Measurements from ENCODE around the gene ST6GALNAC4. TPM values are rescaled to one million over a fixed set of nuclear protein-coding genes. Genes with fewer than 3 reads are reported as not detected.

ST6GALNAC4 gene
- total RNA-seq, 1 donor from 2014 or later = 5.5 TPM

DNA sequence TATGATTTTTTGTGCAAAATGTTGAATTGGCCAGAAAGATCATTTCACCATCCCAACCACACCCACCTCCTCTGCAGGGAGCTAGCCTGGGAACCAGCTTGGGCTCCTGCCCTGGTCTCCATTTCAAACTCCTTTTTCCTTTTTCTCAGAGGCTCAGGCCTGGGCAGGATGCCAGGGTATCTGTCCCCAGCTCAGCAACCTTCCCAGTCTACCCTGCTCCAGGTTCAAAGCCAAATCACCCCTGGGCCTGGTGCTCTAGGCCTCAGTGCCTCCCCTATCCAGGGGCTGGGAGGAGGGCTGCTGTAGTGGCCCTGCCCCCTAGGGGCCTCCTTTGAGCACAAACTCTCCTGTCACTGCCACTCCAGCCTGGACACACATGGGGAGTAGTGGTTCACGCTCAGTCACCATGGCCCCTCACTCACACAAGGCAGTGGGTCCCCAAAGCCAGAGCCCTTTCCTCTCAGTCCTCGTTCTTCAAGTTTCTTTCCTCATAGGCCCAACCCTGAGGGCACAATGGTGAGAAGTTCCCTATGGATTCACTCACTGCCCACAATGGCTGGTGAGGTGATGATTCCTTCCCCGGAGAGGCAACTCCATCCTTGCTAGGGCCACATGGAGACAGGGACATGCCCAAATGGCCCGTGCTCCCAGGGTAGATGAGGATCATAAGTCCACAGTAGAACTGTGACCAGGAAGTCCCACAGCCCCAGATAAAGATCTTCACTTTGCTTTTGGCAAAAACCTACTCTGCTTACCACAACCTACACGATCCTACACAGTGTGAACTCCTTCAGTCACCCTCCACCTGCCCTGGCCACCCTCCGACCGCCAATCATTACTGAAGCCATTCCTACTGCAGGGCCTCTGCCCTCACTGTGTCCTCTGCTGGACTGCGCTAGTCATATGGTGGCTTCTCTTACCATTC lies 1.6 kb upstream of the ST6GALNAC4 start:
- DNase-seq (ENCODE audit: low spot score) = peak; percentile 53
- TF ChIP-seq EZH2 (IDR thresholded peaks at IDR 0.05) = no peak
- TF ChIP-seq, protein P1, sequence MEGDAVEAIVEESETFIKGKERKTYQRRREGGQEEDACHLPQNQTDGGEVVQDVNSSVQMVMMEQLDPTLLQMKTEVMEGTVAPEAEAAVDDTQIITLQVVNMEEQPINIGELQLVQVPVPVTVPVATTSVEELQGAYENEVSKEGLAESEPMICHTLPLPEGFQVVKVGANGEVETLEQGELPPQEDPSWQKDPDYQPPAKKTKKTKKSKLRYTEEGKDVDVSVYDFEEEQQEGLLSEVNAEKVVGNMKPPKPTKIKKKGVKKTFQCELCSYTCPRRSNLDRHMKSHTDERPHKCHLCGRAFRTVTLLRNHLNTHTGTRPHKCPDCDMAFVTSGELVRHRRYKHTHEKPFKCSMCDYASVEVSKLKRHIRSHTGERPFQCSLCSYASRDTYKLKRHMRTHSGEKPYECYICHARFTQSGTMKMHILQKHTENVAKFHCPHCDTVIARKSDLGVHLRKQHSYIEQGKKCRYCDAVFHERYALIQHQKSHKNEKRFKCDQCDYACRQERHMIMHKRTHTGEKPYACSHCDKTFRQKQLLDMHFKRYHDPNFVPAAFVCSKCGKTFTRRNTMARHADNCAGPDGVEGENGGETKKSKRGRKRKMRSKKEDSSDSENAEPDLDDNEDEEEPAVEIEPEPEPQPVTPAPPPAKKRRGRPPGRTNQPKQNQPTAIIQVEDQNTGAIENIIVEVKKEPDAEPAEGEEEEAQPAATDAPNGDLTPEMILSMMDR (IDR thresholded peaks at IDR 0.05) = peak; percentile 45
- TF ChIP-seq EZH2phosphoT487 (IDR thresholded peaks at IDR 0.05) = no peak
- H3K27ac Mint-ChIP-seq = peak overlapping the region; percentile 26

DNA sequence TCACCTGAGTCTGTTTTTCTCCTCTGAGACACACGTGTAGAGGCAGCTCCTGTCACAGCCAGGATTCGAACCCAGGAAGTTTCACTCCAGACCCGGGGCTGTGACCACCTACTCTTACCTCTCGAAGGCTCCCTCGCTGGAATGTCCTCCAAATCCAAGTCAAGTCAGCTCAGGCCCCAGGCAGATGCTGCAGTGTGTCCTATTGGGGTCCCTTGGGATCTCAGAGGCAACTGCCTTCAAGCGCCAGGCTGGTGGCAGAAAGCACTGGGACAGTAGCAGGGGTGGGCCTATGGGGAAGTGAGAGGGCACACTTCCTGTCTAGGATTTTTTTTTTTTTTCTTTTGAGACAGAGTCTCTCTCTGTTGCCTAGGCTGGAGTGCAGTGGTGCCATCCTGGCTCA lies 762 bp upstream of the ST6GALNAC4 start:
- Histone ChIP-seq H4K20me1 (ENCODE audit: low read depth) (no peaks in the 10 kb centered on the region), H2AFZ (replicated peaks) (no peak overlapping the region), H3K4me3 (no peak overlapping the region), H3K79me2 (ENCODE audit: low read depth) (no peaks in the 10 kb centered on the region), H3K36me3 (no peaks in the 10 kb centered on the region), H3K4me1 (no peaks in the 10 kb centered on the region), H3K27ac (no peak overlapping the region), H3K4me2 (no peak overlapping the region), H3K9me3 (ENCODE audit: low read depth) (no peaks in the 10 kb centered on the region), H3K9ac (no peak overlapping the region), H3F3A (ENCODE audit: low read depth) (peaks cover 10% of the 10 kb centered on the region), H3K27me3 (peaks cover 37% of the 10 kb centered on the region)
- peak overlapping the region; percentile 46 for H3K4me3 Mint-ChIP-seq
- H3K27ac Mint-ChIP-seq = no peak overlapping the region
- H3K36me3 Mint-ChIP-seq = no peaks in the 10 kb centered on the region
- H3K27me3 Mint-ChIP-seq (ENCODE audit: insufficient read depth, low read depth) = peaks cover 11% of the 10 kb centered on the region
- no peak for TF ChIP-seq EZH2 (IDR thresholded peaks at IDR 0.05)
- TF ChIP-seq EZH2phosphoT487 (IDR thresholded peaks at IDR 0.05) = no peak
- TF ChIP-seq, protein P1 (IDR thresholded peaks at IDR 0.05) = no peak
- H3K9me3 Mint-ChIP-seq = no peaks in the 10 kb centered on the region
- peaks cover 28% of the 10 kb centered on the region for H3K4me1 Mint-ChIP-seq
- DNase-seq (ENCODE audit: low spot score) = no peak

More for the DNA sequence above, 1.6 kb upstream of the ST6GALNAC4 start:
- Mint-ChIP-seq H3K36me3 (no peaks in the 10 kb centered on the region), H3K4me1 (peaks cover 24% of the 10 kb centered on the region), H3K4me3 (peak overlapping the region; percentile 46), H3K9me3 (no peaks in the 10 kb centered on the region), H3K27me3 (ENCODE audit: insufficient read depth, low read depth) (peaks cover 13% of the 10 kb centered on the region)
- Histone ChIP-seq H3K36me3 (no peaks in the 10 kb centered on the region), H4K20me1 (ENCODE audit: low read depth) (no peaks in the 10 kb centered on the region), H3K27ac (no peak overlapping the region), H3K4me2 (no peak overlapping the region), H3K4me3 (no peak overlapping the region), H3K9ac (no peak overlapping the region), H3K9me3 (ENCODE audit: low read depth) (no peaks in the 10 kb centered on the region), H2AFZ (replicated peaks) (no peak overlapping the region), H3F3A (ENCODE audit: low read depth) (peaks cover 14% of the 10 kb centered on the region), H3K79me2 (ENCODE audit: low read depth) (no peaks in the 10 kb centered on the region), H3K27me3 (peaks cover 37% of the 10 kb centered on the region), H3K4me1 (no peaks in the 10 kb centered on the region)

DNA sequence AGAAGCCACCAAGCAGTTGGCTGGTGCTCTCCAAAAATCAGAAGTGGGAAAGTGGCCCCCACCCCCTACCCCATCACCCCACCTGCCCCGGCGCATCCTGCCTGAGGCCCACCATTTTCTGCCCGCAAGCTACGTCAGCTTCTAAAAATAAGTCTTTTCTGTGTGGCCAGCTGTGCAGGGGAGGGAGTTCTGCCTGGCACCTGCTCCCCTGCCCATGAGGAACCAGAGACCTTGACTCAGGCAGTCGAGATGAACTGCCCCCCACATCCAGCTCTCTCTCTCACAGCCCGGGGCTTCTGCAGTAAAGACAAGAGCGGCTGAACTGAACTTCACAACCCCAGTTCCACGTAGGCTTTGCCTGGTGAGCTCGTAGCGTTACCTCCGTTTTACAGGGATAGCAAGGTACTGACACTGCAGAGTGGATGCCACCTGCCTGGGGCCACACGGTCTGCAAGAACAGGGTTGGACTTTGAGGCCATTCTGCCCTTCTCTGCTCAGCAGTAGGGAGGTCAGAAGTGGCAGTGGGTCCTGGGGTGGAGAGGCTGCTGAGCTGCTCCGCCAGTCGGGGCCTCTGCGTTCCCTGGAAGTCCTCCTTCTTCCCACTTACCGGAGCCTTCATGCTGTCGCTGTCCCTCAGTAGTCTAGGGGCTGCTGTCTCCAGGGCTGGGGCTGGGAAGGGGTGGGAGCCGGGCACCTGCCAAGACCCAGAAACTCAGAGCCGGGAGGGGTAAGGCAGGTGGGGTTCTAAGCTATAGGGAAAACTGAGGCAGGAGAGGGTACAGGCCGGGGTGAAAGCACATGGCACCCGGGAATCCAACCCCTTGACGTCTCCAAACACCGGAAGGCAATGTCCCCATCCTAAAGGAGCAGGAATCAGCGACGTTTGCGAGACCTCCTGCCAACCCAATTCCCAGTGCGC lies 781 bp downstream of the ST6GALNAC4 start:
- Histone ChIP-seq H3F3A (ENCODE audit: low read depth) (peaks cover 10% of the 10 kb centered on the region), H4K20me1 (ENCODE audit: low read depth) (no peaks in the 10 kb centered on the region), H3K4me3 (peak overlapping the region; percentile 56), H3K27ac (no peak overlapping the region), H3K4me2 (peak overlapping the region; percentile 89), H3K79me2 (ENCODE audit: low read depth) (no peaks in the 10 kb centered on the region), H2AFZ (replicated peaks) (peak overlapping the region; percentile 88), H3K27me3 (peaks cover 25% of the 10 kb centered on the region), H3K36me3 (no peaks in the 10 kb centered on the region), H3K9ac (no peak overlapping the region), H3K4me1 (no peaks in the 10 kb centered on the region), H3K9me3 (ENCODE audit: low read depth) (no peaks in the 10 kb centered on the region)
- Mint-ChIP-seq H3K36me3 (no peaks in the 10 kb centered on the region), H3K27me3 (ENCODE audit: insufficient read depth, low read depth) (peaks cover 10% of the 10 kb centered on the region), H3K4me3 (peak overlapping the region; percentile 85), H3K9me3 (no peaks in the 10 kb centered on the region), H3K4me1 (peaks cover 28% of the 10 kb centered on the region), H3K27ac (no peak overlapping the region)
- TF ChIP-seq EZH2 (IDR thresholded peaks at IDR 0.05) (no peak), EZH2phosphoT487 (IDR thresholded peaks at IDR 0.05) (peak; percentile 32)
- TF ChIP-seq, protein P1 (IDR thresholded peaks at IDR 0.05) = no peak
- no peak for DNase-seq (ENCODE audit: low spot score)
